ENCODE data around the gene PPIL6.

Gene PPIL6

DNA sequence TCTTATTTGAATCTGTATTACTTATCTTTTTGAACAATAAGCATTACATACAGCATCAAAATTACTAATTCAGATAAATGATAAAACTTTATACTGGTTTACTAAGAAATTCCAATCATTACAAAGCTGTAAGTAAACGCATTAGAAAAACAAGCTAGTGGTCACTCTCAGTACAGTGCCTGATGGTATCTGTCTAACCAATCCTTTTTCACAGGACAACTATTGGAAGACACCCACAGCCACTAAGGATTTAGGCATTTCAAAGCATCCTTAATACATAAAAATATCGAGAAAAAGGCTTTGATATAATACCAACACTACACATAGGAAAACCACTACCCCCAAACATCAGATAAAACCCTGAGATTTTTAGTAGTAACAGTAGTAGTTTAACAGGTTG, 60.7 kb downstream of the PPIL6 start:
- Histone ChIP-seq H3K4me2 (ENCODE audit: low read length) (peak overlapping the region; percentile 89), H3K4me1 (ENCODE audit: low read length) (peaks cover 27% of the 10 kb centered on the region), H4K20me1 (ENCODE audit: insufficient read depth, low read length) (peaks cover 48% of the 10 kb centered on the region), H3K27ac (ENCODE audit: low read length) (no peak overlapping the region), H3K79me2 (ENCODE audit: low read length) (peaks cover 58% of the 10 kb centered on the region), H3K36me3 (replicated peaks; ENCODE audit: low read depth, low read length) (peaks cover 38% of the 10 kb centered on the region), H3K27me3 (ENCODE audit: low read depth, low read length) (no peaks in the 10 kb centered on the region), H3K9ac (ENCODE audit: low read length) (no peak overlapping the region), H3K4me3 (ENCODE audit: low read length) (peak overlapping the region; percentile 87), H3K9me3 (ENCODE audit: insufficient read depth, low read length) (no peaks in the 10 kb centered on the region), H2AFZ (ENCODE audit: low read depth, low read length) (no peak overlapping the region)
- TF ChIP-seq, protein P1, sequence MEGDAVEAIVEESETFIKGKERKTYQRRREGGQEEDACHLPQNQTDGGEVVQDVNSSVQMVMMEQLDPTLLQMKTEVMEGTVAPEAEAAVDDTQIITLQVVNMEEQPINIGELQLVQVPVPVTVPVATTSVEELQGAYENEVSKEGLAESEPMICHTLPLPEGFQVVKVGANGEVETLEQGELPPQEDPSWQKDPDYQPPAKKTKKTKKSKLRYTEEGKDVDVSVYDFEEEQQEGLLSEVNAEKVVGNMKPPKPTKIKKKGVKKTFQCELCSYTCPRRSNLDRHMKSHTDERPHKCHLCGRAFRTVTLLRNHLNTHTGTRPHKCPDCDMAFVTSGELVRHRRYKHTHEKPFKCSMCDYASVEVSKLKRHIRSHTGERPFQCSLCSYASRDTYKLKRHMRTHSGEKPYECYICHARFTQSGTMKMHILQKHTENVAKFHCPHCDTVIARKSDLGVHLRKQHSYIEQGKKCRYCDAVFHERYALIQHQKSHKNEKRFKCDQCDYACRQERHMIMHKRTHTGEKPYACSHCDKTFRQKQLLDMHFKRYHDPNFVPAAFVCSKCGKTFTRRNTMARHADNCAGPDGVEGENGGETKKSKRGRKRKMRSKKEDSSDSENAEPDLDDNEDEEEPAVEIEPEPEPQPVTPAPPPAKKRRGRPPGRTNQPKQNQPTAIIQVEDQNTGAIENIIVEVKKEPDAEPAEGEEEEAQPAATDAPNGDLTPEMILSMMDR (IDR thresholded peaks at IDR 0.05; ENCODE audit: low read depth, low read length) = no peak
- TF ChIP-seq EZH2phosphoT487 (IDR thresholded peaks at IDR 0.05; ENCODE audit: low read depth) = no peak

GRCh38 chr6:109377717-109378116, 62.7 kb downstream of the PPIL6 start:
- Histone ChIP-seq H3K4me3 (ENCODE audit: low read length) (no peak overlapping the region), H4K20me1 (ENCODE audit: insufficient read depth, low read length) (peaks cover 62% of the 10 kb centered on the region), H3K27ac (ENCODE audit: low read length) (no peak overlapping the region), H3K27me3 (ENCODE audit: low read depth, low read length) (no peaks in the 10 kb centered on the region), H3K9me3 (ENCODE audit: insufficient read depth, low read length) (no peaks in the 10 kb centered on the region), H3K79me2 (ENCODE audit: low read length) (peaks cover 66% of the 10 kb centered on the region), H3K9ac (ENCODE audit: low read length) (no peak overlapping the region), H3K4me1 (ENCODE audit: low read length) (peaks cover 43% of the 10 kb centered on the region), H2AFZ (ENCODE audit: low read depth, low read length) (no peak overlapping the region), H3K4me2 (ENCODE audit: low read length) (no peak overlapping the region), H3K36me3 (replicated peaks; ENCODE audit: low read depth, low read length) (peaks cover 52% of the 10 kb centered on the region)
- TF ChIP-seq, protein P1 (IDR thresholded peaks at IDR 0.05; ENCODE audit: low read depth, low read length) = no peak
- TF ChIP-seq EZH2phosphoT487 (IDR thresholded peaks at IDR 0.05; ENCODE audit: low read depth) = no peak

DNA sequence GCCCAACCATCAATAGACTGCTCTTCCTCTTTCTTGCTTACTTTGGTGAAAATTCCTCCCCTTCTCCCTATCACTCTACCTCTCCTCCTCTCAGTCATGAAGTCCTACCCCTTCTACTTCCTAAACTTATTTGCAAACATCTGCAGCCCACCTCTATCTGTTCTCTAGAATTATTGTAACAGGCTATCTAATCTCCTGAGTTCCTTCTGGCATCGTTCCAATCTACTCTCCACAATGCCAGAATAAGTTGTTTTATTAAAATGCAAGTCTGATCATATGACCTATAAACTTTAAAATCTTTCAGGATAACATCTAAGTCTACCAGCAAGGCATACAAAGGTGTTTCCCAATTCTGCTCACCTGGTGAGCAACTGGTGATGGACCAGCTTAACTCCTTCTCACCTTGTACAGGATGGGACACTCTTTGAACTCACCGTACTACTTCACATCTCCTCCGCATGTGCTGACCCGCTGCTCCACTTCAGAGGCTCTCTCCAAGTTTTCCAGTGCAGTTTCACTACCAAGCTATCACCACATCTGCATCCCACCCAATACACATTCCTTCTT, 66.0 kb downstream of the PPIL6 start:
- TF ChIP-seq, protein P1 (IDR thresholded peaks at IDR 0.05; ENCODE audit: low read depth, low read length) = no peak
- no peak for TF ChIP-seq EZH2phosphoT487 (IDR thresholded peaks at IDR 0.05; ENCODE audit: low read depth)
- H3K4me3 ChIP-seq (ENCODE audit: low read length) = peak overlapping the region; percentile 16; the same call in 1 of the 2 replicates
- H4K20me1 ChIP-seq (ENCODE audit: insufficient read depth, low read length) = peaks cover 49% of the 10 kb centered on the region
- peaks cover 45% of the 10 kb centered on the region for H3K79me2 ChIP-seq (ENCODE audit: low read length)
- H3K27ac ChIP-seq (ENCODE audit: low read length) = peak overlapping the region; percentile 55
- peaks cover 40% of the 10 kb centered on the region for H3K4me1 ChIP-seq (ENCODE audit: low read length)
- no peaks in the 10 kb centered on the region for H3K9me3 ChIP-seq (ENCODE audit: insufficient read depth, low read length)
- H3K9ac ChIP-seq (ENCODE audit: low read length) = no peak overlapping the region
- peaks cover 65% of the 10 kb centered on the region for H3K36me3 ChIP-seq (replicated peaks; ENCODE audit: low read depth, low read length)
- no peaks in the 10 kb centered on the region for H3K27me3 ChIP-seq (ENCODE audit: low read depth, low read length)
- no peak overlapping the region for H2AFZ ChIP-seq (ENCODE audit: low read depth, low read length)
- H3K4me2 ChIP-seq (ENCODE audit: low read length) = peak overlapping the region; percentile 84

GRCh38 chr6:109373762-109374161, 66.7 kb downstream of the PPIL6 start:
- Histone ChIP-seq H3K27ac (ENCODE audit: low read length) (peak overlapping the region; percentile 55), H3K4me3 (ENCODE audit: low read length) (peak overlapping the region; percentile 46)

More at GRCh38 chr6:109373762-109374161, 66.7 kb downstream of the PPIL6 start:
- Histone ChIP-seq H3K4me1 (ENCODE audit: low read length) (peaks cover 34% of the 10 kb centered on the region), H3K27me3 (ENCODE audit: low read depth, low read length) (no peaks in the 10 kb centered on the region), H3K9me3 (ENCODE audit: insufficient read depth, low read length) (no peaks in the 10 kb centered on the region), H3K4me2 (ENCODE audit: low read length) (peak overlapping the region; percentile 84), H3K79me2 (ENCODE audit: low read length) (peaks cover 38% of the 10 kb centered on the region), H3K36me3 (replicated peaks; ENCODE audit: low read depth, low read length) (peaks cover 63% of the 10 kb centered on the region), H3K9ac (ENCODE audit: low read length) (no peak overlapping the region), H4K20me1 (ENCODE audit: insufficient read depth, low read length) (peaks cover 43% of the 10 kb centered on the region), H2AFZ (ENCODE audit: low read depth, low read length) (no peak overlapping the region)
- TF ChIP-seq, protein P1 (IDR thresholded peaks at IDR 0.05; ENCODE audit: low read depth, low read length) = no peak
- no peak for TF ChIP-seq EZH2phosphoT487 (IDR thresholded peaks at IDR 0.05; ENCODE audit: low read depth)

All from OCI-LY3 (cell line).